Mesenchymal stem cell (in vitro differentiated cells and primary cell): ENCODE results near the gene EEPD1.
A peak's percentile ranks its signal among the peaks of the same experiment; 100 is the strongest.

Experiments used
- DNase-seq: peaks from one replicate; pipeline ENCODE4 v3.0.0-alpha.2; 2013
- H2AFZ ChIP-seq: one replicate; pipeline ENCODE4 v1.6.1; 2013; ENCODE audit warnings: low read depth, mild to moderate bottlenecking, control low read depth, inconsistent platforms, low read length, moderate library complexity
- H2AK5ac ChIP-seq: 2 replicates; pipeline ENCODE4 v1.6.1; 2013; ENCODE audit warnings: low read length, moderate library complexity, mild to moderate bottlenecking, inconsistent platforms; ENCODE audit not compliant: severe bottlenecking
- H2BK120ac ChIP-seq: one replicate; pipeline ENCODE4 v1.6.1; 2013; ENCODE audit warnings: low read depth, mild to moderate bottlenecking, inconsistent platforms, low read length, moderate library complexity
- H2BK12ac ChIP-seq, 2 experiments: one replicate each; pipeline ENCODE4 v1.6.1; 2013; ENCODE audit warnings: inconsistent platforms in 2 of 2, low read length in 2 of 2, mild to moderate bottlenecking in 2 of 2, moderate library complexity in 2 of 2, control low read depth in 1 of 2
- H2BK15ac ChIP-seq: one replicate; pipeline ENCODE4 v1.6.1; 2013; ENCODE audit warnings: mild to moderate bottlenecking, low read depth, inconsistent platforms; ENCODE audit not compliant: poor library complexity, severe bottlenecking
- H2BK5ac ChIP-seq: 2 replicates; pipeline ENCODE4 v1.6.1; 2013; ENCODE audit warnings: low read depth, mild to moderate bottlenecking, low read length, control low read depth, inconsistent platforms; ENCODE audit not compliant: poor library complexity, severe bottlenecking
- H3K14ac ChIP-seq, 2 experiments: one replicate each; pipeline ENCODE4 v1.6.1; 2013; ENCODE audit warnings: inconsistent platforms in 2 of 2, low read length in 2 of 2, control low read depth in 1 of 2, mild to moderate bottlenecking in 1 of 2, moderate library complexity in 1 of 2
- H3K18ac ChIP-seq, 2 experiments: one replicate each; pipeline ENCODE4 v1.6.1; 2013; ENCODE audit warnings: inconsistent platforms in 2 of 2, low read length in 2 of 2, control low read depth in 1 of 2, low read depth in 1 of 2, mild to moderate bottlenecking in 1 of 2
- H3K23ac ChIP-seq, 2 experiments: one replicate each; pipeline ENCODE4 v1.6.1; 2013; ENCODE audit warnings: inconsistent platforms in 2 of 2, low read length in 2 of 2, mild to moderate bottlenecking in 2 of 2, moderate library complexity in 2 of 2, control low read depth in 1 of 2
- H3K27ac ChIP-seq: 2 replicates; pipeline ENCODE4 v1.5.1; 2013; ENCODE audit warnings: mild to moderate bottlenecking, moderate library complexity, low read length, control low read depth, inconsistent platforms; ENCODE audit not compliant: poor library complexity, severe bottlenecking
- H3K27me3 ChIP-seq, 2 experiments: 2 replicates each; pipeline versions ENCODE4 v1.6.1 to v1.7.0; 2013; ENCODE audit warnings: low read length in 2 of 2, mild to moderate bottlenecking in 2 of 2, moderate library complexity in 2 of 2, control low read depth in 1 of 2, inconsistent platforms in 1 of 2; ENCODE audit not compliant: control insufficient read depth in 1 of 2, insufficient read depth in 1 of 2
- H3K36me3 ChIP-seq, 2 experiments: 2 replicates each; pipeline versions ENCODE4 v1.6.1 to v1.7.0; 2013; ENCODE audit warnings: low read length in 2 of 2, control low read depth in 1 of 2, inconsistent platforms in 1 of 2, low read depth in 1 of 2, mild to moderate bottlenecking in 1 of 2; ENCODE audit not compliant: insufficient read depth in 2 of 2, control insufficient read depth in 1 of 2
- H3K4ac ChIP-seq, 2 experiments: one replicate each; pipeline ENCODE4 v1.6.1; 2013; ENCODE audit warnings: inconsistent platforms in 2 of 2, low read length in 2 of 2, mild to moderate bottlenecking in 2 of 2, moderate library complexity in 2 of 2, control low read depth in 1 of 2, low read depth in 1 of 2
- H3K4me1 ChIP-seq: 2 replicates; pipeline ENCODE4 v1.6.1; 2013; ENCODE audit warnings: low read depth, low read length, control low read depth; ENCODE audit not compliant: control insufficient read depth, insufficient read depth
- H3K4me2 ChIP-seq: 2 replicates; pipeline ENCODE4 v1.6.1; 2013; ENCODE audit warnings: low read length, mild to moderate bottlenecking, inconsistent platforms; ENCODE audit not compliant: poor library complexity, severe bottlenecking
- H3K4me3 ChIP-seq, 2 experiments: 2 replicates each; pipeline versions ENCODE4 v1.5.1 to v1.7.0; 2013; ENCODE audit warnings: low read length in 2 of 2, mild to moderate bottlenecking in 2 of 2, control low read depth in 1 of 2, low read depth in 1 of 2; ENCODE audit not compliant: insufficient read depth in 1 of 2
- H3K79me1 ChIP-seq: replicated peaks from 2 replicates; pipeline ENCODE4 v1.6.1; 2013; ENCODE audit warnings: mild to moderate bottlenecking, control low read depth, low read length, inconsistent platforms; ENCODE audit not compliant: poor library complexity, severe bottlenecking
- H3K9ac ChIP-seq: 2 replicates; pipeline ENCODE4 v1.7.0; 2013; ENCODE audit warnings: mild to moderate bottlenecking, low read length, moderate library complexity
- H3K9me3 ChIP-seq: 2 replicates; pipeline ENCODE4 v1.7.0; 2013; ENCODE audit warnings: mild to moderate bottlenecking, low read length; ENCODE audit not compliant: control insufficient read depth
- H4K8ac ChIP-seq: one replicate; pipeline ENCODE4 v1.6.1; 2013; ENCODE audit warnings: inconsistent platforms, mild to moderate bottlenecking, low read length, moderate library complexity
- H4K91ac ChIP-seq: one replicate; pipeline ENCODE4 v1.6.1; 2013; ENCODE audit warnings: mild to moderate bottlenecking, low read length, inconsistent platforms
- WGBS: methylation state at CpG from one replicate; pipeline ENCODE4 v1.1.7; 2013; ENCODE audit warnings: mixed read lengths; 5-methylcytosine and 5-hydroxymethylcytosine counted together

Gene EEPD1

GRCh38 chr7:36298106-36298505 lies 145.1 kb downstream of the EEPD1 start:
- peaks cover 3 to 17% of the 10 kb centered on the region in 2 experiments for H3K36me3 ChIP-seq
- H3K4me3 ChIP-seq, result no peak overlapping the region
- no peak overlapping the region for H2AFZ ChIP-seq
- no peaks in the 10 kb centered on the region for H3K9me3 ChIP-seq
- H3K18ac ChIP-seq, result no peak overlapping the region
- no peak overlapping the region for H2BK120ac ChIP-seq
- no peak overlapping the region for H2BK15ac ChIP-seq
- no peak overlapping the region for H4K91ac ChIP-seq
- H2AK5ac ChIP-seq, result no peak overlapping the region
- H4K8ac ChIP-seq, result no peak overlapping the region
- no peak overlapping the region for H2BK5ac ChIP-seq
- H3K27me3 ChIP-seq, result no peaks in the 10 kb centered on the region
- no peak overlapping the region for H3K14ac ChIP-seq
- no peaks in the 10 kb centered on the region for H3K79me1 ChIP-seq
- H3K27ac ChIP-seq, result no peak overlapping the region
- no peak overlapping the region for H2BK12ac ChIP-seq
- H3K4me2 ChIP-seq, result no peak overlapping the region
- H3K4ac ChIP-seq, result no peak overlapping the region
- no peak overlapping the region for H3K9ac ChIP-seq
- 97% methylated on average over 3 of the region's 4 CpGs for WGBS
- no peak for DNase-seq
- no peak overlapping the region for H3K23ac ChIP-seq
- H3K4me1 ChIP-seq, result peaks cover 12% of the 10 kb centered on the region

GRCh38 chr7:36299223-36299774 lies 146.2 kb downstream of the EEPD1 start:
- Histone ChIP-seq H2BK12ac (no peak overlapping the region), H3K27ac (no peak overlapping the region), H3K18ac (no peak overlapping the region), H3K4ac (no peak overlapping the region), H3K4me1 (peaks cover 22% of the 10 kb centered on the region), H3K9ac (no peak overlapping the region), H3K23ac (no peak overlapping the region), H3K27me3 (no peaks in the 10 kb centered on the region), H2AK5ac (no peak overlapping the region), H3K9me3 (no peaks in the 10 kb centered on the region), H3K36me3 (peaks cover 3 to 17% of the 10 kb centered on the region in 2 experiments), H4K8ac (no peak overlapping the region), H3K14ac (no peak overlapping the region), H3K79me1 (no peaks in the 10 kb centered on the region), H2AFZ (no peak overlapping the region), H2BK120ac (no peak overlapping the region), H2BK5ac (no peak overlapping the region), H2BK15ac (no peak overlapping the region), H4K91ac (no peak overlapping the region), H3K4me3 (no peak overlapping the region), H3K4me2 (no peak overlapping the region)
- DNase-seq, result no peak
- 95% methylated on average over 16 of the region's 17 CpGs for WGBS

- no peaks in the 10 kb centered on the region for H3K79me1 ChIP-seq
- H3K14ac ChIP-seq, result no peak overlapping the region
- 75% methylated on average over 9 of the region's 9 CpGs for WGBS
- H3K27ac ChIP-seq, result no peak overlapping the region
- no peaks in the 10 kb centered on the region for H3K9me3 ChIP-seq
- H3K9ac ChIP-seq, result no peak overlapping the region
- H2BK15ac ChIP-seq, result no peak overlapping the region
- H2BK120ac ChIP-seq, result no peak overlapping the region
- no peak overlapping the region for H4K91ac ChIP-seq
- H4K8ac ChIP-seq, result no peak overlapping the region
- H3K4me3 ChIP-seq, result no peak overlapping the region
- H3K4me1 ChIP-seq, result peaks cover 22% of the 10 kb centered on the region
- H3K18ac ChIP-seq, result no peak overlapping the region
- H3K36me3 ChIP-seq, result peaks cover 3 to 17% of the 10 kb centered on the region in 2 experiments
- H3K4me2 ChIP-seq, result no peak overlapping the region
- H2BK12ac ChIP-seq, result no peak overlapping the region
- no peak overlapping the region for H3K4ac ChIP-seq
- no peak overlapping the region for H3K23ac ChIP-seq
- no peak overlapping the region for H2AK5ac ChIP-seq
- no peak for DNase-seq
- H2AFZ ChIP-seq, result no peak overlapping the region
- H3K27me3 ChIP-seq, result no peaks in the 10 kb centered on the region
- H2BK5ac ChIP-seq, result no peak overlapping the region
Measured at GRCh38 chr7:36299823-36300341, 146.8 kb downstream of the EEPD1 start.

- Histone ChIP-seq H3K14ac (no peak overlapping the region), H2BK120ac (no peak overlapping the region), H3K36me3 (peaks cover 3 to 17% of the 10 kb centered on the region in 2 experiments), H3K4ac (no peak overlapping the region), H3K4me3 (no peak overlapping the region), H3K79me1 (no peaks in the 10 kb centered on the region), H4K91ac (no peak overlapping the region), H2AFZ (no peak overlapping the region), H3K4me1 (peaks cover 22% of the 10 kb centered on the region), H2BK5ac (no peak overlapping the region), H3K23ac (no peak overlapping the region), H2AK5ac (peak overlapping the region; percentile 35), H3K27ac (no peak overlapping the region), H3K4me2 (no peak overlapping the region), H3K18ac (no peak overlapping the region), H3K9me3 (no peaks in the 10 kb centered on the region), H3K27me3 (no peaks in the 10 kb centered on the region), H4K8ac (no peak overlapping the region), H2BK12ac (no peak overlapping the region), H3K9ac (no peak overlapping the region), H2BK15ac (no peak overlapping the region)
- 75% methylated on average over 9 of the region's 9 CpGs for WGBS
- DNase-seq, result no peak
Measured at GRCh38 chr7:36300696-36301350, 147.8 kb downstream of the EEPD1 start.
